ENCODE data around the gene ZNF892.

DNA sequence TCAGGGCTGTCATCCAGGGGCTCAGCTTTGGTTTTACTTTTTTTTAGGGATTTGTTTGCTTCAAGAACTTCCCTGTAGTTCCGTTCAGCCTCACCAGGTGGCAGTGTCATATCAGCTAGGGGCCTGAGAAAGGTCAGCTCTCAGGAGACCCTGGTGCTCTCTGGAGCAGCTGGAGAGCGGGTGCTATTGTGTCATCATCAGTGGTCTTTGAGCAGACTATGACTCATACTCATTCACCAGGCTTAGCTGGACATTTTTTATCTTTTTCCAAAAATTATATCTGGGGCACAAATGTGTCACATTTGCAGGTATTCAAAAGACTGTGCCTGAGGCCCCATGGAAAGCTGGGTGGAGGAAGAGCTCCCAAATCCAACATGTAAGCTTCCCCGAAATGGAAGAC is 24.4 kb downstream of the ZNF892 start:
- TF ChIP-seq GATA2 (IDR thresholded peaks at IDR 0.05; ENCODE audit: low read depth, low read length), result no peak
- TF ChIP-seq GATA3 (IDR thresholded peaks at IDR 0.05; ENCODE audit: low read depth, low read length), result no peak

Measured in SH-SY5Y (cell line).